Iris pigment epithelial cell (primary cell): ENCODE measurements around the gene SFXN4.
"Not testable (repeated sequence)": the region's sequence is repeated elsewhere in the genome, so short reads cannot be mapped to it uniquely, and the experiment has no call there.

Source experiments
- DNase-seq: peaks from one replicate; pipeline ENCODE4 v3.0.0-alpha.2; 2011; ENCODE audit warnings: low read depth

Gene SFXN4

DNA sequence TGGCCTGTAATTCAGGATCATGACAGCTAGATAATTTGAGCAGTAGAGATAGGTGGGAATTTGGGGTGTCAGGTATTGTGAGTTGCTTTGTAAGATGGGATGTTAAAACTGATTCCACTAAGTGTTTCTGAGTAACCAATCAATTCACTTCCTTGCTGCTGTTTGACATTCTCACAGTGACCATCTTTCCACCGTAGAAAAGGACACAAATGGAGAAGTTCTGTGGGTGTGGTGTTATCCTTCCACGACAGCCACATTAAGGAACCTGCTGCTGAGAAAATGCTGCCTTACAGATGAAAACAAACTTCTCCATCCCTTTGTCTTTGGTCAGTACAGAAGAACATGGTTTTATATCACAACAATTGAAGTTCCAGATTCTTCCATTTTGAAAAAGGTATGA, 57.7 kb downstream of the SFXN4 start:
- not testable (repeated sequence) for DNase-seq

GRCh38 chr10:119107106-119107505, 58.4 kb downstream of the SFXN4 start:
- DNase-seq, result not testable (repeated sequence)

- DNase-seq, result not testable (repeated sequence)
Measured at GRCh38 chr10:119105899-119106298, 59.6 kb downstream of the SFXN4 start.

DNA sequence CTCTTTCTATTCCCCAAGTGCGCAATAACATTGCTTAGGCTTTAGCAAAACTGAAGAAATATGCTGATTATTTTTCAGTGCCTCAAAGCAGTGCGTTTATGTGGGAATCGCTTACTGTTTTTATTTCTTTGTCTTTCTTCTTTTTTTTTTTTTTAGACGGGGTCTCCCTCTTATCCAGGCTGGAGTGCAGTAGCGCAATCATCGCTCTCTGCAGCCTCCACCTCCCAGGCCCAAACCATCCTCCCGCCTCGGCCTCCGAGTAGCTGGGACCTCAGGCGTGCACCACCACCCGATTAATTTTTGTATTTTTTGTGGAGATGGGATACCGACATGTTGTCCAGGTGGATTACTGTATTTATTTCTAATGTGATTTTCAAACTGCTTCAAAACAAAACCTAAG, 60.4 kb downstream of the SFXN4 start:
- DNase-seq, result no peak

GRCh38 chr10:119104654-119105015, 60.9 kb downstream of the SFXN4 start:
- peak; percentile 23 for DNase-seq

DNA sequence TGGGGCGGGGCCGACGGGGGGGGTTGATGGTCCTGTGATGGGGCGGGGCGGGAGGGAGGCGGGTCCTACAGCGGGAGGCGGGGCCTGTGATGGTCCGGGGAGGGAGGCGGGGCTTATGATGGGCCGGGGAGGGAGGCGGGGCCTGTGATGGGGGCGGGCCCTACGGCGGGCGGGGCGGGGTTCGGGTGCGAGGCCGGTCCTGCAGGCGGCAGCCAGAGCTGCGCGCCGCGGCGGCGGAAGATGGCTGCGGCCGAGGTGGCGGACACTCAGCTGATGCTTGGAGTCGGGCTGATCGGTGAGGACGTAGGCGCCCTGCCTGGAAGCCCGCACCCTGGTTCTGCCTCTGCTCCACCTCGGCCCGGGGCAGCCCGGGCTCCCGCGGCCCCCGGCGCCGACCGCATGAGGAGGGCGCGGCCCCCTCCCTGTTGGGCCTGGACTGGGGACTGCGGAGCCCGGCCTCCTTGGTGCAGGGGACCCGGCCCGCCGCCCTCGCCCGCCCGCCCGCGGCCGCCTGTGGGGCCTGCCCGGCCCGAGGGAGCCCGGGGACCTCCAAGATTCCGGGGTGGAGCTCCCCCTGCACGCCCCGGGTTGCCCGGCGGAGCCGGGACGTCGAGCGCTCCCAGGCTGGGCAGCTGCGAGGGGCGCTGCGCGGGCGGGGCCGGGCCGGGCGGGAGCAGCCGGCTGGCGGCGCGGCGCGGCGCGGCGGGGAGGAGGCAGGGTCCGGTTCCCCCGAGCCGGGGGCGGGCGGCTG, 61.4 kb downstream of the SFXN4 start, which contains the start of gene DENND10:
DENND10 (plus strand) TSS at position 211 of the 751 bp plus-strand sequence; CDS start at position 241, 30 bp downstream.
- DNase-seq, result peak; percentile 83

DNA sequence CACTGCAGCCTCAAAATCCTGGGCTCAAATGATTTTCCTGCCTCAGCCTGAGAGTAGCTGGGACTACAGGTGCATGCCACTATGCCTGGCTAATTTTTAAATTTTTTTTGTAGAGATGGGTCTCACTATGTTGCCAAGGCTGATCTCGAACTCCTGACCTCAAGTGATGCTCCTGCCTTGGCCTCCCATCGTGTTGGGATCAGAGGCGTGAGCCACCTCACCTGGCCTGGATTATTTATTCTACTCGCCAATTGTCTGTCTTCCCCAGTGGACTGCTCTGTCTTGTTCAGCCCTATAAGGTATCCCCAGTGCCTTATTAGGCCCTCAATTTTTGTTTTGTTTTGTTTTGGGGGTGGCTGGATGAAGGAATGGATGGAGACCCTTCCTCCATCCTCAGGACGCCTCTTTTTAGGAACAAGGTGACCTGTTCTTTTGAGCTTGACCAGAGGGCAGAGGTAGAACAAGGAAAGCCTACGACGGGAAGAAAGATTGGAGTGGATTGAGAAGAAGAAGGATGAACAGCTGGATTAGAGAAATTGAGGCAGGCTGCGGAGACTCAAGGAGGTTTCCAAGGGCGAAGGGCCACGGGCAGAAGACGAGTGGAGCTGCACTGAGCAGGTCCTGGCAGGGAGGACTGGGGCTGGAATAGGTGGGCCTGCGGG, 62.1 kb downstream of the SFXN4 start:
- DNase-seq, result no peak

GRCh38 chr10:119101366-119102098, 64.0 kb downstream of the SFXN4 start:
- no peak for DNase-seq

- DNase-seq, result no peak
Measured at GRCh38 chr10:119100434-119101238, 64.9 kb downstream of the SFXN4 start.

DNA sequence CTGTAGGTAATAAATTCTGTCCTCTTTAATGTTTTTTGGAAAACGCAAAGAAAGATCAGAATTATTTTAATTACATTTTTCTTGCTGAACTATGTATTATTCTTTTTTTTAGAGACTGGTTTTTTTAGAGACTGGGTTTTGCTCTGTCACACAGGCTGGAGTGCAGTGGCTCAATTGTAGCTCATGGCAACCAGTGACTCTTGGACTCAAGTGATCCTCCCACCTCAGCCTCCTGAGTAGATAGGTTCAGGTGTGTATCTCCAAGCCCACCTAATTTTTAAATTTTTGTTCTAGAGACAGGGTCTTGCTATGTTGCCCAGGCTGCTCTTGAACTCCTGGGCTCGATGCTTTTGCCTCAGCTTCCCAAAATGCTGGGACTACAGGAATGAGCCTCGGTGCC, 66.9 kb downstream of the SFXN4 start:
- DNase-seq, result no peak

GRCh38 chr10:119096641-119097415, 68.7 kb downstream of the SFXN4 start:
- DNase-seq, result not testable (repeated sequence)

- DNase-seq, result no peak
Measured at GRCh38 chr10:119095640-119096039, 69.9 kb downstream of the SFXN4 start.

DNA sequence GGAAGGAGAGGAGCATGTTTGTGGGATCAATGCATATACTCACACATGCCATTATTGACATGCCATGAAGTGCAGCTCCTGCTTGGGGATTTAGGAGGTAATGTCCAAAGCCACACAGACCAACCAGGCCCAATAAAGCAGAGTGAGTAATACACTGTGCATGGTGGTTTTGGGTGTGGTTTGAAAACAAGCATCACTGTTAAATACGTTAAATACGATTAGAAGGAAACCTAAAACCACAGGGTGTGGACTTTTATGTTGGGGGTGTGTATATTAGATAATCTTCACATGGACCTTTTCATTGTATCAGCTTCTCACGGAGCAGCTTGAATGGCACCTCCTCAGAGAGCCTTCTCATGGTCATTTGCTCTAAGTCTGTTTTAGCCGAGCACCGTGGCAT, 74.5 kb downstream of the SFXN4 start:
- peak; percentile 75 for DNase-seq
